Liver (tissue), 9 donors: ENCODE data around the gene PSMD1. TPM values are rescaled to one million over a fixed set of nuclear protein-coding genes. Genes with fewer than 3 reads are reported as not detected.

Source experiments
- DNase-seq: peaks from one replicate; pipeline ENCODE4 v3.0.0-alpha.2; 2017; ENCODE audit warnings: low spot score
- H3K27ac ChIP-seq, 2 donors: one replicate each; pipeline ENCODE4 v1.7.0; 2013; ENCODE audit warnings: inconsistent platforms in 2 of 2, low read length in 2 of 2, control low read depth in 1 of 2, low read depth in 1 of 2, mild to moderate bottlenecking in 1 of 2
- H3K27me3 ChIP-seq, 4 donors: one replicate each; pipeline versions ENCODE4 v1.6.1 to v1.7.0; 2013; ENCODE audit warnings: low read length in 3 of 4, inconsistent platforms in 1 of 4, mild to moderate bottlenecking in 1 of 4, moderate library complexity in 1 of 4; ENCODE audit not compliant: control insufficient read depth in 4 of 4, insufficient read depth in 4 of 4
- H3K36me3 ChIP-seq, 4 donors: one replicate each; pipeline versions ENCODE4 v1.6.1 to v1.7.0; 2013; ENCODE audit warnings: low read length in 3 of 4, mild to moderate bottlenecking in 3 of 4, low read depth in 1 of 4, moderate library complexity in 1 of 4; ENCODE audit not compliant: control insufficient read depth in 4 of 4, insufficient read depth in 3 of 4
- H3K4me1 ChIP-seq, 4 donors: one replicate each; pipeline versions ENCODE4 v1.6.1 to v1.7.0; 2013; ENCODE audit warnings: low read length in 3 of 4, mild to moderate bottlenecking in 3 of 4, moderate library complexity in 1 of 4; ENCODE audit not compliant: control insufficient read depth in 4 of 4, insufficient read depth in 4 of 4
- H3K4me3 ChIP-seq, 3 donors: one replicate each; pipeline versions ENCODE4 v1.6.1 to v1.7.0; 2013; ENCODE audit warnings: low read length in 3 of 3, control low read depth in 1 of 3, low read depth in 1 of 3, mild to moderate bottlenecking in 1 of 3
- H3K9ac ChIP-seq, 2 donors: one replicate each; pipeline ENCODE4 v1.7.0; 2013; ENCODE audit warnings: low read length in 2 of 2, mild to moderate bottlenecking in 2 of 2, moderate library complexity in 2 of 2, control low read depth in 1 of 2, low read depth in 1 of 2
- H3K9me3 ChIP-seq, 4 donors: one replicate each; pipeline versions ENCODE4 v1.6.1 to v1.7.0; 2013; ENCODE audit warnings: low read length in 3 of 4; ENCODE audit not compliant: control insufficient read depth in 4 of 4
- EGR1 ChIP-seq, 2 donors: IDR thresholded peaks; 2 replicates each; pipeline ENCODE4 v1.6.1; 2016 to 2018; ENCODE audit warnings: antibody characterized with exemption in 2 of 2, low read depth in 2 of 2
- FOXA1 ChIP-seq: IDR thresholded peaks from 2 replicates; pipeline ENCODE4 v1.6.1; 2016; ENCODE audit warnings: antibody characterized with exemption
- FOXA2 ChIP-seq: IDR thresholded peaks from 2 replicates; pipeline ENCODE4 v1.6.1; 2016; ENCODE audit warnings: antibody characterized with exemption
- GABPA ChIP-seq, 2 donors: IDR thresholded peaks in 1 of 2; conservative IDR thresholded peaks in 1 of 2; 2 replicates each; pipeline ENCODE4 v1.6.1; 2016; ENCODE audit warnings: antibody characterized with exemption in 2 of 2, mild to moderate bottlenecking in 1 of 2, moderate library complexity in 1 of 2
- HNF4A ChIP-seq, 2 donors: conservative IDR thresholded peaks; 2 replicates each; pipeline ENCODE4 v1.6.1; 2016; ENCODE audit warnings: antibody characterized with exemption in 2 of 2, mild to moderate bottlenecking in 2 of 2
- HNF4G ChIP-seq: IDR thresholded peaks from 2 replicates; pipeline ENCODE4 v1.6.1; 2016; ENCODE audit warnings: antibody characterized with exemption
- JUND ChIP-seq, 2 donors: IDR thresholded peaks; 2 replicates each; pipeline ENCODE4 v1.6.1; 2016; ENCODE audit warnings: antibody characterized with exemption in 2 of 2
- MAX ChIP-seq: IDR thresholded peaks from 2 replicates; pipeline ENCODE4 v1.6.1; 2016; ENCODE audit warnings: antibody characterized with exemption
- NR2F2 ChIP-seq: IDR thresholded peaks from 2 replicates; pipeline ENCODE4 v1.6.1; 2016; ENCODE audit warnings: antibody characterized with exemption
- RAD21 ChIP-seq, 2 donors: IDR thresholded peaks; 2 replicates each; pipeline ENCODE4 v1.6.1; 2016; ENCODE audit warnings: antibody characterized with exemption in 2 of 2, mild to moderate bottlenecking in 2 of 2
- RXRA ChIP-seq, 2 donors: IDR thresholded peaks; 2 replicates each; pipeline ENCODE4 v1.6.1; 2017 to 2018; ENCODE audit warnings: antibody characterized with exemption in 2 of 2, mild to moderate bottlenecking in 1 of 2
- SP1 ChIP-seq: IDR thresholded peaks from 2 replicates; pipeline ENCODE4 v1.6.1; 2018; ENCODE audit warnings: antibody characterized with exemption, mild to moderate bottlenecking
- TAF1 ChIP-seq: conservative IDR thresholded peaks from 2 replicates; pipeline ENCODE4 v1.6.1; 2016; ENCODE audit warnings: antibody characterized with exemption, mild to moderate bottlenecking
- YY1 ChIP-seq: IDR thresholded peaks from 2 replicates; pipeline ENCODE4 v1.6.1; 2016; ENCODE audit warnings: antibody characterized with exemption, mild to moderate bottlenecking
- WGBS: extraction: QIAGEN DNeasy Blood & Tissue Kit; methylation state at CpG from one replicate; pipeline ENCODE4 v1.1.7; 2013; 5-methylcytosine and 5-hydroxymethylcytosine counted together
- polyA plus RNA-seq, 2 donors: library from polyadenylated mRNA; stranded (reverse) in 1 of 2; unstranded in 1 of 2; fragments of 200-250 nt in 1 of 2; fragments of >200 nt in 1 of 2; fragmentation: Nextera tagmentation in 1 of 2; extraction: Ambion mirVana in 1 of 2; gene quantifications; one replicate each; pipeline versions ENCODE4 v1.2.1 to v1.2.3, GENCODE V29; 2013 to 2015
- total RNA-seq, 2 donors: library from RNA; depleted of rRNA; stranded (reverse); fragments of >200 nt; gene quantifications; one replicate each; pipeline ENCODE4 v1.2.3, GENCODE V29; 2014
- TF ChIP-seq, protein P1 (sequence below): IDR thresholded peaks from 2 replicates; pipeline ENCODE4 v1.6.1; 2016; ENCODE audit warnings: antibody characterized with exemption, mild to moderate bottlenecking
- TF ChIP-seq, protein P2 (sequence below): IDR thresholded peaks from 2 replicates; pipeline ENCODE4 v1.6.1; 2016; ENCODE audit warnings: antibody characterized with exemption
- TF ChIP-seq, protein P3 (sequence below): IDR thresholded peaks from 2 replicates; pipeline ENCODE4 v1.6.1; 2016; ENCODE audit warnings: antibody characterized with exemption
- TF ChIP-seq, protein P4 (sequence below): fragments of 150-350 bp; IDR thresholded peaks from 2 replicates; pipeline ENCODE4 v1.5.1; 2017; ENCODE audit warnings: improper control_type of control experiment, low read depth, low read length; ENCODE audit not compliant: missing input control
- donor health status: healthy.
- donor health status: healthy.
- donor health status: healthy.
- donor health status: healthy.
- donor health status: healthy.

Gene PSMD1
- total and polyA plus RNA-seq, 4 donors = 31.7 to 83.3 (median 68.1) TPM

GRCh38 chr2:231204146-231204545 lies 147.5 kb downstream of the PSMD1 start:
- 96% methylated on average over 3 of the region's 3 CpGs for WGBS
- Histone ChIP-seq H3K4me3 (no peak overlapping the region), H3K4me1 (peaks cover 0 to 3% (median under 1%) of the 10 kb centered on the region in 4 donors), H3K27me3 (no peaks in the 10 kb centered on the region), H3K9ac (no peak overlapping the region), H3K27ac (no peak overlapping the region), H3K9me3 (no peaks in the 10 kb centered on the region), H3K36me3 (no peaks in the 10 kb centered on the region)
- no peak for TF ChIP-seq SP1
- no peak for TF ChIP-seq JUND (IDR thresholded peaks at IDR 0.05)
- TF ChIP-seq FOXA1 = no peak
- no peak for TF ChIP-seq FOXA2
- no peak for TF ChIP-seq TAF1
- TF ChIP-seq NR2F2 = no peak
- TF ChIP-seq, protein P1, sequence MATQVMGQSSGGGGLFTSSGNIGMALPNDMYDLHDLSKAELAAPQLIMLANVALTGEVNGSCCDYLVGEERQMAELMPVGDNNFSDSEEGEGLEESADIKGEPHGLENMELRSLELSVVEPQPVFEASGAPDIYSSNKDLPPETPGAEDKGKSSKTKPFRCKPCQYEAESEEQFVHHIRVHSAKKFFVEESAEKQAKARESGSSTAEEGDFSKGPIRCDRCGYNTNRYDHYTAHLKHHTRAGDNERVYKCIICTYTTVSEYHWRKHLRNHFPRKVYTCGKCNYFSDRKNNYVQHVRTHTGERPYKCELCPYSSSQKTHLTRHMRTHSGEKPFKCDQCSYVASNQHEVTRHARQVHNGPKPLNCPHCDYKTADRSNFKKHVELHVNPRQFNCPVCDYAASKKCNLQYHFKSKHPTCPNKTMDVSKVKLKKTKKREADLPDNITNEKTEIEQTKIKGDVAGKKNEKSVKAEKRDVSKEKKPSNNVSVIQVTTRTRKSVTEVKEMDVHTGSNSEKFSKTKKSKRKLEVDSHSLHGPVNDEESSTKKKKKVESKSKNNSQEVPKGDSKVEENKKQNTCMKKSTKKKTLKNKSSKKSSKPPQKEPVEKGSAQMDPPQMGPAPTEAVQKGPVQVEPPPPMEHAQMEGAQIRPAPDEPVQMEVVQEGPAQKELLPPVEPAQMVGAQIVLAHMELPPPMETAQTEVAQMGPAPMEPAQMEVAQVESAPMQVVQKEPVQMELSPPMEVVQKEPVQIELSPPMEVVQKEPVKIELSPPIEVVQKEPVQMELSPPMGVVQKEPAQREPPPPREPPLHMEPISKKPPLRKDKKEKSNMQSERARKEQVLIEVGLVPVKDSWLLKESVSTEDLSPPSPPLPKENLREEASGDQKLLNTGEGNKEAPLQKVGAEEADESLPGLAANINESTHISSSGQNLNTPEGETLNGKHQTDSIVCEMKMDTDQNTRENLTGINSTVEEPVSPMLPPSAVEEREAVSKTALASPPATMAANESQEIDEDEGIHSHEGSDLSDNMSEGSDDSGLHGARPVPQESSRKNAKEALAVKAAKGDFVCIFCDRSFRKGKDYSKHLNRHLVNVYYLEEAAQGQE = no peak
- TF ChIP-seq RXRA (IDR thresholded peaks at IDR 0.05) = no peak
- TF ChIP-seq, protein P2, sequence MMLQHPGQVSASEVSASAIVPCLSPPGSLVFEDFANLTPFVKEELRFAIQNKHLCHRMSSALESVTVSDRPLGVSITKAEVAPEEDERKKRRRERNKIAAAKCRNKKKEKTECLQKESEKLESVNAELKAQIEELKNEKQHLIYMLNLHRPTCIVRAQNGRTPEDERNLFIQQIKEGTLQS = no peak
- DNase-seq = no peak

- WGBS = 89% methylated on average over 5 of the region's 5 CpGs
- Histone ChIP-seq H3K36me3 (peaks cover 0 to 1% (median 0%) of the 10 kb centered on the region in 4 donors), H3K27ac (no peak overlapping the region), H3K9me3 (no peaks in the 10 kb centered on the region), H3K4me3 (no peak overlapping the region), H3K4me1 (no peaks in the 10 kb centered on the region), H3K9ac (no peak overlapping the region), H3K27me3 (no peaks in the 10 kb centered on the region)
- no peak for DNase-seq
- TF ChIP-seq GABPA (IDR thresholded peaks at IDR 0.05 in 1 of 2, conservative IDR thresholded peaks at IDR 0.05 in 1 of 2) (no peak), RAD21 (IDR thresholded peaks at IDR 0.05) (no peak), JUND (IDR thresholded peaks at IDR 0.05) (no peak), FOXA2 (no peak), FOXA1 (no peak), HNF4A (conservative IDR thresholded peaks at IDR 0.05) (no peak), YY1 (no peak), SP1 (no peak), MAX (no peak), HNF4G (no peak), TAF1 (no peak), NR2F2 (no peak), EGR1 (IDR thresholded peaks at IDR 0.05; ENCODE audit: low read depth in 2 of 2) (no peak)
- TF ChIP-seq, protein P3, sequence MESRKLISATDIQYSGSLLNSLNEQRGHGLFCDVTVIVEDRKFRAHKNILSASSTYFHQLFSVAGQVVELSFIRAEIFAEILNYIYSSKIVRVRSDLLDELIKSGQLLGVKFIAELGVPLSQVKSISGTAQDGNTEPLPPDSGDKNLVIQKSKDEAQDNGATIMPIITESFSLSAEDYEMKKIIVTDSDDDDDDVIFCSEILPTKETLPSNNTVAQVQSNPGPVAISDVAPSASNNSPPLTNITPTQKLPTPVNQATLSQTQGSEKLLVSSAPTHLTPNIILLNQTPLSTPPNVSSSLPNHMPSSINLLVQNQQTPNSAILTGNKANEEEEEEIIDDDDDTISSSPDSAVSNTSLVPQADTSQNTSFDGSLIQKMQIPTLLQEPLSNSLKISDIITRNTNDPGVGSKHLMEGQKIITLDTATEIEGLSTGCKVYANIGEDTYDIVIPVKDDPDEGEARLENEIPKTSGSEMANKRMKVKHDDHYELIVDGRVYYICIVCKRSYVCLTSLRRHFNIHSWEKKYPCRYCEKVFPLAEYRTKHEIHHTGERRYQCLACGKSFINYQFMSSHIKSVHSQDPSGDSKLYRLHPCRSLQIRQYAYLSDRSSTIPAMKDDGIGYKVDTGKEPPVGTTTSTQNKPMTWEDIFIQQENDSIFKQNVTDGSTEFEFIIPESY = no peak
- TF ChIP-seq, protein P2 = no peak
- TF ChIP-seq, protein P4, sequence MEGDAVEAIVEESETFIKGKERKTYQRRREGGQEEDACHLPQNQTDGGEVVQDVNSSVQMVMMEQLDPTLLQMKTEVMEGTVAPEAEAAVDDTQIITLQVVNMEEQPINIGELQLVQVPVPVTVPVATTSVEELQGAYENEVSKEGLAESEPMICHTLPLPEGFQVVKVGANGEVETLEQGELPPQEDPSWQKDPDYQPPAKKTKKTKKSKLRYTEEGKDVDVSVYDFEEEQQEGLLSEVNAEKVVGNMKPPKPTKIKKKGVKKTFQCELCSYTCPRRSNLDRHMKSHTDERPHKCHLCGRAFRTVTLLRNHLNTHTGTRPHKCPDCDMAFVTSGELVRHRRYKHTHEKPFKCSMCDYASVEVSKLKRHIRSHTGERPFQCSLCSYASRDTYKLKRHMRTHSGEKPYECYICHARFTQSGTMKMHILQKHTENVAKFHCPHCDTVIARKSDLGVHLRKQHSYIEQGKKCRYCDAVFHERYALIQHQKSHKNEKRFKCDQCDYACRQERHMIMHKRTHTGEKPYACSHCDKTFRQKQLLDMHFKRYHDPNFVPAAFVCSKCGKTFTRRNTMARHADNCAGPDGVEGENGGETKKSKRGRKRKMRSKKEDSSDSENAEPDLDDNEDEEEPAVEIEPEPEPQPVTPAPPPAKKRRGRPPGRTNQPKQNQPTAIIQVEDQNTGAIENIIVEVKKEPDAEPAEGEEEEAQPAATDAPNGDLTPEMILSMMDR = no peak
- TF ChIP-seq, protein P1 = no peak
These were observed 147.9 kb downstream of the PSMD1 start for GRCh38 chr2:231204581-231204980.
